Osteoblast (primary cell): Measurements from ENCODE around the gene STK32B. TPM values are rescaled to one million over a fixed set of nuclear protein-coding genes. Genes with fewer than 3 reads are reported as not detected.
"Not testable (repeated sequence)": the region's sequence is repeated elsewhere in the genome, so short reads cannot be mapped to it uniquely, and the experiment has no call there.

Source experiments
- DNase-seq: peaks from one replicate; pipeline ENCODE4 v3.0.0; 2011; ENCODE audit warnings: low spot score, mixed read lengths; ENCODE audit not compliant: insufficient read length; ENCODE audit errors: missing footprints
- H2AFZ ChIP-seq: 2 replicates; pipeline ENCODE4 v1.6.0; 2011; ENCODE audit warnings: mild to moderate bottlenecking, low read length
- H3K27ac ChIP-seq: 2 replicates; pipeline ENCODE4 v1.5.1; 2011; ENCODE audit warnings: mild to moderate bottlenecking, low read depth, low read length, moderate library complexity
- H3K27me3 ChIP-seq: 2 replicates; pipeline ENCODE4 v1.6.0; 2012; ENCODE audit warnings: mild to moderate bottlenecking, control low read depth, inconsistent platforms, low read length, moderate library complexity; ENCODE audit not compliant: insufficient read depth
- H3K36me3 ChIP-seq: 2 replicates; pipeline ENCODE4 v1.5.1; 2011; ENCODE audit warnings: mild to moderate bottlenecking, low read length, control low read depth, moderate library complexity; ENCODE audit not compliant: insufficient read depth
- H3K4me1 ChIP-seq: 2 replicates; pipeline ENCODE4 v1.5.1; 2011; ENCODE audit warnings: mild to moderate bottlenecking, low read length, control low read depth, moderate library complexity; ENCODE audit not compliant: insufficient read depth
- H3K4me2 ChIP-seq: 2 replicates; pipeline ENCODE4 v1.6.0; 2011; ENCODE audit warnings: mild to moderate bottlenecking, low read length; ENCODE audit not compliant: insufficient read depth
- H3K4me3 ChIP-seq: fragments of 200-600 bp; sonication (generic); 3 replicates; pipeline ENCODE4 v1.5.1; 2012; ENCODE audit warnings: mild to moderate bottlenecking, low read length, inconsistent platforms; ENCODE audit not compliant: insufficient read depth
- H3K79me2 ChIP-seq: 2 replicates; pipeline ENCODE4 v1.6.0; 2012; ENCODE audit warnings: mild to moderate bottlenecking, low read length, control low read depth, inconsistent platforms; ENCODE audit not compliant: insufficient read depth
- H3K9me3 ChIP-seq: 2 replicates; pipeline ENCODE4 v1.5.1; 2011; ENCODE audit warnings: low read depth, low read length, control low read depth
- H4K20me1 ChIP-seq: 2 replicates; pipeline ENCODE4 v1.6.0; 2012; ENCODE audit warnings: mild to moderate bottlenecking, low read length, control low read depth; ENCODE audit not compliant: insufficient read depth
- CTCF ChIP-seq: IDR thresholded peaks from 2 replicates; pipeline ENCODE4 v1.5.1; 2011; ENCODE audit warnings: mild to moderate bottlenecking, low read depth, low read length, moderate library complexity; ENCODE audit errors: extremely low read depth
- total RNA-seq: library from RNA; depleted of rRNA; stranded (reverse); fragments of >200 nt; gene quantifications from 2 replicates; pipeline ENCODE4 v1.2.3, GENCODE V29; 2012

The STK32B gene
- total RNA-seq, 1 donor: 1.1 TPM

- Histone ChIP-seq H3K4me1 (no peaks in the 10 kb centered on the region), H4K20me1 (no peaks in the 10 kb centered on the region), H2AFZ (no peak overlapping the region), H3K27me3 (no peaks in the 10 kb centered on the region), H3K79me2 (no peaks in the 10 kb centered on the region), H3K4me3 (no peak overlapping the region), H3K9me3 (no peaks in the 10 kb centered on the region), H3K4me2 (no peak overlapping the region), H3K36me3 (no peaks in the 10 kb centered on the region), H3K27ac (no peak overlapping the region)
- TF ChIP-seq CTCF: no peak
- no peak for DNase-seq
Measured at GRCh38 chr4:5277079-5277478, 225.8 kb downstream of the STK32B start.

GRCh38 chr4:5278213-5278612 lies 226.9 kb downstream of the STK32B start:
- H3K79me2 ChIP-seq: no peaks in the 10 kb centered on the region
- no peak overlapping the region for H3K4me3 ChIP-seq
- TF ChIP-seq CTCF: no peak
- no peak overlapping the region for H3K27ac ChIP-seq
- H4K20me1 ChIP-seq: no peaks in the 10 kb centered on the region
- no peaks in the 10 kb centered on the region for H3K9me3 ChIP-seq
- no peak for DNase-seq
- H3K4me1 ChIP-seq: no peaks in the 10 kb centered on the region
- no peaks in the 10 kb centered on the region for H3K27me3 ChIP-seq
- H3K4me2 ChIP-seq: no peak overlapping the region
- no peaks in the 10 kb centered on the region for H3K36me3 ChIP-seq
- no peak overlapping the region for H2AFZ ChIP-seq

- H3K4me2 ChIP-seq, H3K79me2 ChIP-seq, H3K4me1 ChIP-seq, H3K9me3 ChIP-seq, H4K20me1 ChIP-seq, DNase-seq, H2AFZ ChIP-seq, H3K4me3 ChIP-seq, H3K27ac ChIP-seq, H3K27me3 ChIP-seq, H3K36me3 ChIP-seq: not testable (repeated sequence)
Measured at GRCh38 chr4:5280069-5280468, 228.8 kb downstream of the STK32B start.

GRCh38 chr4:5280828-5281227 lies 229.5 kb downstream of the STK32B start:
- Histone ChIP-seq H3K4me2 (no peak overlapping the region), H2AFZ (no peak overlapping the region), H3K27ac (no peak overlapping the region), H3K36me3 (no peaks in the 10 kb centered on the region), H3K4me3 (no peak overlapping the region), H3K79me2 (no peaks in the 10 kb centered on the region), H3K4me1 (no peaks in the 10 kb centered on the region), H3K27me3 (no peaks in the 10 kb centered on the region), H3K9me3 (no peaks in the 10 kb centered on the region), H4K20me1 (no peaks in the 10 kb centered on the region)
- no peak for DNase-seq
- no peak for TF ChIP-seq CTCF
